GM21360 (cell line): Measurements from ENCODE around the gene PGP.

ENCODE experiments used
- ATAC-seq: cut with Tn5 transposase; IDR thresholded peaks from one replicate; pipeline ENCODE4 v1.9.1; 2021; ENCODE audit warnings: mild to moderate bottlenecking, moderate library complexity; ENCODE audit not compliant: unreplicated experiment

The PGP gene

GRCh38 chr16:2200313-2200712 is 14.3 kb downstream of the PGP start:
- no peak for ATAC-seq

GRCh38 chr16:2199621-2200139 is 15.0 kb downstream of the PGP start:
- no peak for ATAC-seq

- ATAC-seq: no peak
Observed at GRCh38 chr16:2199095-2199494, 15.5 kb downstream of the PGP start.

GRCh38 chr16:2198283-2198682 is 16.4 kb downstream of the PGP start:
- no peak for ATAC-seq

GRCh38 chr16:2197765-2198164 is 16.9 kb downstream of the PGP start:
- ATAC-seq: no peak

- ATAC-seq: no peak
Observed at GRCh38 chr16:2196981-2197511, 17.6 kb downstream of the PGP start.

GRCh38 chr16:2196162-2196980 is 18.3 kb downstream of the PGP start, which contains the start of gene CASKIN1:
Gene CASKIN1 (minus strand): TSS chr16:2196605. CDS start chr16:2196432, 173 bp downstream.
- no peak for ATAC-seq

- ATAC-seq: no peak
Observed at GRCh38 chr16:2195322-2196161, 19.1 kb downstream of the PGP start.

- no peak for ATAC-seq
Observed at GRCh38 chr16:2194852-2195321, 19.8 kb downstream of the PGP start.

- no peak for ATAC-seq
Observed at GRCh38 chr16:2194166-2194834, 20.3 kb downstream of the PGP start.

- ATAC-seq: no peak
Observed at GRCh38 chr16:2191446-2191706, 23.3 kb downstream of the PGP start.

- no peak for ATAC-seq
Observed at GRCh38 chr16:2190659-2191445, 23.8 kb downstream of the PGP start.

- ATAC-seq: no peak
Observed at GRCh38 chr16:2190002-2190658, 24.5 kb downstream of the PGP start.

GRCh38 chr16:2189252-2189893 is 25.3 kb downstream of the PGP start:
- no peak for ATAC-seq

- no peak for ATAC-seq
Observed at GRCh38 chr16:2188395-2188794, 26.2 kb downstream of the PGP start.

- ATAC-seq: no peak
Observed at GRCh38 chr16:2187212-2187611, 27.4 kb downstream of the PGP start.

- no peak for ATAC-seq
Observed at GRCh38 chr16:2186505-2186904, 28.1 kb downstream of the PGP start.

GRCh38 chr16:2186064-2186463 is 28.6 kb downstream of the PGP start:
- no peak for ATAC-seq

GRCh38 chr16:2184962-2185361 is 29.7 kb downstream of the PGP start:
- no peak for ATAC-seq
